Measurements from ENCODE around the gene PLLP.

DNA sequence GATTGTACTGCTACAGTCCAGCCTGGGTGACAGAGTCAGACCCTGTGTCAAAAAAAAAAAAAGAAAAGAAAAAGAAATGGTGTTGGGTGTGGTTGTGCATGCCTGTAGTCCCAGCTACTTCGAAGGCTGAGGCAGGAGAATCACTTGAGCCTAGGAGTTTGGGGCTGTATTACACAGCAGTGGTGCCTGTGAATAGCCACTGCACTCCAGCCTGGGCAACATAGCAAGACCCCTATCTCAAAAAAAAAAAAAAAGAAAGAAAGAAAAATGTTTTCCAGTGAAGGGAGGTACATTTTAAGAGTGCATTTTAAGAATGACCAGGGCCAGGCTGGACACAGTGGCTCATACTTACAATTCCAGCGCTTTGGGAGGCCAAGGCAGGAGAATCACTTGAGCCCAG, 33.1 kb downstream of the PLLP start:
- TF ChIP-seq, protein P1, sequence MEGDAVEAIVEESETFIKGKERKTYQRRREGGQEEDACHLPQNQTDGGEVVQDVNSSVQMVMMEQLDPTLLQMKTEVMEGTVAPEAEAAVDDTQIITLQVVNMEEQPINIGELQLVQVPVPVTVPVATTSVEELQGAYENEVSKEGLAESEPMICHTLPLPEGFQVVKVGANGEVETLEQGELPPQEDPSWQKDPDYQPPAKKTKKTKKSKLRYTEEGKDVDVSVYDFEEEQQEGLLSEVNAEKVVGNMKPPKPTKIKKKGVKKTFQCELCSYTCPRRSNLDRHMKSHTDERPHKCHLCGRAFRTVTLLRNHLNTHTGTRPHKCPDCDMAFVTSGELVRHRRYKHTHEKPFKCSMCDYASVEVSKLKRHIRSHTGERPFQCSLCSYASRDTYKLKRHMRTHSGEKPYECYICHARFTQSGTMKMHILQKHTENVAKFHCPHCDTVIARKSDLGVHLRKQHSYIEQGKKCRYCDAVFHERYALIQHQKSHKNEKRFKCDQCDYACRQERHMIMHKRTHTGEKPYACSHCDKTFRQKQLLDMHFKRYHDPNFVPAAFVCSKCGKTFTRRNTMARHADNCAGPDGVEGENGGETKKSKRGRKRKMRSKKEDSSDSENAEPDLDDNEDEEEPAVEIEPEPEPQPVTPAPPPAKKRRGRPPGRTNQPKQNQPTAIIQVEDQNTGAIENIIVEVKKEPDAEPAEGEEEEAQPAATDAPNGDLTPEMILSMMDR (conservative IDR thresholded peaks at IDR 0.05): no peak
- no peak for TF ChIP-seq EZH2 (IDR thresholded peaks at IDR 0.05; ENCODE audit: low read depth)
